ENCODE results near the gene CTDSP1.

The CTDSP1 gene

DNA sequence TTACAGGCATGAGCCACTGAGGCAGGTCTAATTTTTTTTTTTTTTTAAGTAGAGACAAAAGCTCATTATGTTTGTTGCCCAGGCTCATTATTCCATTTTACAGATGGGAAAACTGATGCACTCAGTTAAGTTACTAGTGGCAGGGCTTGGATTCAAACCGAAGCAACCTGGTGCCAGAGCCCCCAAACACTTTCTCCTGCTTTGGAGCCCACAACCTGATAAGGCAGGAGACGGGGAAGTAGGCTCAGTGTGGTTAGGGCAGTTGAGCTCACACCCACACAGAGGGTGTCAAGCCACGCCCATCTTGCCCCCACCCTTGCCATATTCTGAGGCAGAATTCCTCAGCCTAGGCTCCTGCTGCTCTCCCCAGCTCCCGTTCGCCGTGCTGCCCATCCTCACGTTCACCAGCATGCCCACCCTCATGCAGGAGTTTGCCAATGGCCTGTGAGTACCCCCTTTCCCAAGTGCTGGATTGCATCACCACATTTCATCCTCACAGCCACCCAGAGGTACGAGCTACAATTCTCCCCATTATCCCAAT, 5.8 kb upstream of the CTDSP1 start:
- no peaks in the 10 kb centered on the region for H3K9me3 ChIP-seq (ENCODE audit: control insufficient read depth in 1 of 2, low read length in 2 of 2)
- no peaks in the 10 kb centered on the region for H3K27me3 ChIP-seq (ENCODE audit: control insufficient read depth in 1 of 2, insufficient read depth in 2 of 2, low read length in 2 of 2)
- no peak overlapping the region for H3K4me3 ChIP-seq (ENCODE audit: low read depth in 1 of 2, low read length in 2 of 2)
- no peaks in the 10 kb centered on the region for H3K36me3 ChIP-seq (ENCODE audit: control insufficient read depth in 1 of 2, insufficient read depth in 2 of 2, low read length in 2 of 2)
- H3K27ac ChIP-seq (ENCODE audit: low read depth, low read length) = no peak overlapping the region
- H3K4me1 ChIP-seq (ENCODE audit: control insufficient read depth in 1 of 2, insufficient read depth in 2 of 2, low read length in 2 of 2) = peaks cover 22 to 29% of the 10 kb centered on the region in 2 donors
- no peak overlapping the region for H3K9ac ChIP-seq (ENCODE audit: low read depth in 1 of 2, low read length in 2 of 2)

- Histone ChIP-seq H3K4me3 (ENCODE audit: low read depth in 1 of 2, low read length in 2 of 2) (no peak overlapping the region), H3K9ac (ENCODE audit: low read depth in 1 of 2, low read length in 2 of 2) (no peak overlapping the region), H3K4me1 (ENCODE audit: control insufficient read depth in 1 of 2, insufficient read depth in 2 of 2, low read length in 2 of 2) (peaks cover 22 to 32% of the 10 kb centered on the region in 2 donors), H3K27ac (ENCODE audit: low read depth, low read length) (no peak overlapping the region), H3K36me3 (ENCODE audit: control insufficient read depth in 1 of 2, insufficient read depth in 2 of 2, low read length in 2 of 2) (no peaks in the 10 kb centered on the region), H3K9me3 (ENCODE audit: control insufficient read depth in 1 of 2, low read length in 2 of 2) (no peaks in the 10 kb centered on the region), H3K27me3 (ENCODE audit: control insufficient read depth in 1 of 2, insufficient read depth in 2 of 2, low read length in 2 of 2) (no peaks in the 10 kb centered on the region)
Observed at GRCh38 chr2:218394298-218395089, 5.2 kb upstream of the CTDSP1 start.

DNA sequence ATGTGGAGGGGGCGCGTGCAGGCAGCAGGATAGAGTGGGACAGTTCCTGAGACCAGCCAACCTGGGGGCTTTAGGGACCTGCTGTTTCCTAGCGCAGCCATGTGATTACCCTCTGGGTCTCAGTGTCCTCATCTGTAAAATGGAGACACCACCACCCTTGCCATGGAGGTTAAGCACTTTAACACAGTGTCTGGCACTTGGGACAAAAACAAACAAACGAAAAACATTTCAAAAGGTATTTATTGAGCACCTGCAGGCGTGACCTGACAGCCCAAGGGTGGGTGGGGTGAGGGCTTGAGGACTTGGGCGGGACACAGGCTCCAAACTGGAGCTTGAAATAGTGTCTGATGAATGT, 4.6 kb upstream of the CTDSP1 start:
- Histone ChIP-seq H3K4me1 (ENCODE audit: control insufficient read depth in 1 of 2, insufficient read depth in 2 of 2, low read length in 2 of 2) (peaks cover 22 to 32% of the 10 kb centered on the region in 2 donors), H3K27me3 (ENCODE audit: control insufficient read depth in 1 of 2, insufficient read depth in 2 of 2, low read length in 2 of 2) (no peaks in the 10 kb centered on the region), H3K36me3 (ENCODE audit: control insufficient read depth in 1 of 2, insufficient read depth in 2 of 2, low read length in 2 of 2) (no peaks in the 10 kb centered on the region), H3K27ac (ENCODE audit: low read depth, low read length) (no peak overlapping the region), H3K4me3 (ENCODE audit: low read depth in 1 of 2, low read length in 2 of 2) (no peak overlapping the region), H3K9me3 (ENCODE audit: control insufficient read depth in 1 of 2, low read length in 2 of 2) (no peaks in the 10 kb centered on the region), H3K9ac (ENCODE audit: low read depth in 1 of 2, low read length in 2 of 2) (no peak overlapping the region)

DNA sequence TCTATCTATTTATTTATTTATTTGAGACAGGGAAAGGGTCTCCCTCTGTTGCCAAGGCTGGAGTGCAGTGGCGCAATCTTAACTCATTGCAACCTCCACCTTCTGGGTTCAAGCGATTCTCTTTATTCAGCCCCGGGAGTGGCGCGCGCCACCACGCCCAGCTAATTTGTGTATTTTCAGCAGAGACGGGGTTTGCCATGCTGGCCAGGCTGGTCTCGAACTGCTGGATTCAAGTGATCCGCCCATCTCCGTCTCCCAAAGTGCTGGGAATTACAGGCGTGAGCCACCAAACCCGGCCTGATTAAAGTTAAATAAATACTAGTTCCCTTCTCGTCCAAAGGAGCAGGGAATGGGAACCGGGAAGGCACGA, 4.2 kb upstream of the CTDSP1 start:
- Histone ChIP-seq H3K27ac (ENCODE audit: low read depth, low read length) (peak overlapping the region; percentile 100), H3K36me3 (ENCODE audit: control insufficient read depth in 1 of 2, insufficient read depth in 2 of 2, low read length in 2 of 2) (no peaks in the 10 kb centered on the region), H3K9me3 (ENCODE audit: control insufficient read depth in 1 of 2, low read length in 2 of 2) (no peaks in the 10 kb centered on the region), H3K4me1 (ENCODE audit: control insufficient read depth in 1 of 2, insufficient read depth in 2 of 2, low read length in 2 of 2) (peaks cover 22 to 32% of the 10 kb centered on the region in 2 donors), H3K27me3 (ENCODE audit: control insufficient read depth in 1 of 2, insufficient read depth in 2 of 2, low read length in 2 of 2) (no peaks in the 10 kb centered on the region), H3K9ac (ENCODE audit: low read depth in 1 of 2, low read length in 2 of 2) (peak overlapping the region; percentile 82 to 86), H3K4me3 (ENCODE audit: low read depth in 1 of 2, low read length in 2 of 2) (peak overlapping the region; percentile 62 to 68)

GRCh38 chr2:218395826-218396687, 3.6 kb upstream of the CTDSP1 start:
- peaks cover 22 to 34% of the 10 kb centered on the region in 2 donors for H3K4me1 ChIP-seq (ENCODE audit: control insufficient read depth in 1 of 2, insufficient read depth in 2 of 2, low read length in 2 of 2)
- H3K36me3 ChIP-seq (ENCODE audit: control insufficient read depth in 1 of 2, insufficient read depth in 2 of 2, low read length in 2 of 2) = no peaks in the 10 kb centered on the region
- H3K9me3 ChIP-seq (ENCODE audit: control insufficient read depth in 1 of 2, low read length in 2 of 2) = no peaks in the 10 kb centered on the region
- peak overlapping the region; percentile 82 to 89 for H3K9ac ChIP-seq (ENCODE audit: low read depth in 1 of 2, low read length in 2 of 2)
- H3K27me3 ChIP-seq (ENCODE audit: control insufficient read depth in 1 of 2, insufficient read depth in 2 of 2, low read length in 2 of 2) = no peaks in the 10 kb centered on the region
- peak overlapping the region; percentile 80 to 85 for H3K4me3 ChIP-seq (ENCODE audit: low read depth in 1 of 2, low read length in 2 of 2)
- H3K27ac ChIP-seq (ENCODE audit: low read depth, low read length) = peak overlapping the region; percentile 100

GRCh38 chr2:218396688-218397462, 2.8 kb upstream of the CTDSP1 start:
- peak overlapping the region; percentile 82 to 89 for H3K9ac ChIP-seq (ENCODE audit: low read depth in 1 of 2, low read length in 2 of 2)
- peaks cover under 1 to 4% of the 10 kb centered on the region in 2 donors for H3K36me3 ChIP-seq (ENCODE audit: control insufficient read depth in 1 of 2, insufficient read depth in 2 of 2, low read length in 2 of 2)
- no peaks in the 10 kb centered on the region for H3K9me3 ChIP-seq (ENCODE audit: control insufficient read depth in 1 of 2, low read length in 2 of 2)
- peaks cover 29 to 43% of the 10 kb centered on the region in 2 donors for H3K4me1 ChIP-seq (ENCODE audit: control insufficient read depth in 1 of 2, insufficient read depth in 2 of 2, low read length in 2 of 2)
- peak overlapping the region; percentile 80 to 85 for H3K4me3 ChIP-seq (ENCODE audit: low read depth in 1 of 2, low read length in 2 of 2)
- H3K27me3 ChIP-seq (ENCODE audit: control insufficient read depth in 1 of 2, insufficient read depth in 2 of 2, low read length in 2 of 2) = no peaks in the 10 kb centered on the region
- H3K27ac ChIP-seq (ENCODE audit: low read depth, low read length) = peak overlapping the region; percentile 100

DNA sequence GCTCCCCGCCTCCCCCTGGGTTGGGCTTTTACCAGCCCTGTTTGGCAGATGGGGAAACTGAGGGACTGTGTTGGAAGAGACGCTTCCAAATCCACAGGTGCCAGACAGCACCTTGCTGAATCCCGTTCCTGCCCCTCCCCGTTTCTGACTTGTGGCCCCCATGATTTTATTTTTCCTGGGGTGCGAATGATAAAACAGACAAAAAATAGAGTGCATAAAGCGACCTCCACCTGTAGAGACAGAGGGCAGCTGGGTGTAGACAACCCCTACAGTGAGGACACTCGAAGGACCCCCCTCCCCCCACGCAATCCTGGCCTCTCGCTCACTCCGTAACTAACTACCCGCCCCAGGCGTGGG, 2.2 kb upstream of the CTDSP1 start:
- Histone ChIP-seq H3K27ac (ENCODE audit: low read depth, low read length) (peak overlapping the region; percentile 100), H3K9ac (ENCODE audit: low read depth in 1 of 2, low read length in 2 of 2) (peak overlapping the region; percentile 82 to 89), H3K4me1 (ENCODE audit: control insufficient read depth in 1 of 2, insufficient read depth in 2 of 2, low read length in 2 of 2) (peaks cover 35 to 48% of the 10 kb centered on the region in 2 donors), H3K4me3 (ENCODE audit: low read depth in 1 of 2, low read length in 2 of 2) (peak overlapping the region; percentile 80 to 85), H3K27me3 (ENCODE audit: control insufficient read depth in 1 of 2, insufficient read depth in 2 of 2, low read length in 2 of 2) (no peaks in the 10 kb centered on the region), H3K9me3 (ENCODE audit: control insufficient read depth in 1 of 2, low read length in 2 of 2) (no peaks in the 10 kb centered on the region), H3K36me3 (ENCODE audit: control insufficient read depth in 1 of 2, insufficient read depth in 2 of 2, low read length in 2 of 2) (peaks cover 6 to 10% of the 10 kb centered on the region in 2 donors)

- peak overlapping the region; percentile 80 to 85 for H3K4me3 ChIP-seq (ENCODE audit: low read depth in 1 of 2, low read length in 2 of 2)
- H3K9ac ChIP-seq (ENCODE audit: low read depth in 1 of 2, low read length in 2 of 2) = peak overlapping the region; percentile 82 to 89
- no peaks in the 10 kb centered on the region for H3K27me3 ChIP-seq (ENCODE audit: control insufficient read depth in 1 of 2, insufficient read depth in 2 of 2, low read length in 2 of 2)
- H3K4me1 ChIP-seq (ENCODE audit: control insufficient read depth in 1 of 2, insufficient read depth in 2 of 2, low read length in 2 of 2) = peaks cover 40 to 51% of the 10 kb centered on the region in 2 donors
- peaks cover 10 to 15% of the 10 kb centered on the region in 2 donors for H3K36me3 ChIP-seq (ENCODE audit: control insufficient read depth in 1 of 2, insufficient read depth in 2 of 2, low read length in 2 of 2)
- H3K9me3 ChIP-seq (ENCODE audit: control insufficient read depth in 1 of 2, low read length in 2 of 2) = no peaks in the 10 kb centered on the region
- peak overlapping the region; percentile 100 for H3K27ac ChIP-seq (ENCODE audit: low read depth, low read length)
Observed at GRCh38 chr2:218397820-218398436, 1.7 kb upstream of the CTDSP1 start.
